SK-N-SH treated with all-trans-retinoic acid at 6 μM for 48 hours (cell line): ENCODE measurements around the gene GABBR1.

Experiments used
- ATAC-seq: fragments of 200-7000 bp; cut with Tn5 transposase; 3 replicates; pipeline ENCODE4 v1.9.1; 2020; ENCODE audit warnings: mild to moderate bottlenecking, moderate library complexity
- ARNTL ChIP-seq: fragments of 450-650 bp; formaldehyde crosslinking; IDR thresholded peaks from 2 replicates; pipeline ENCODE4 v1.5.0; 2020; ENCODE audit warnings: low read depth, mild to moderate bottlenecking, moderate library complexity, borderline replicate concordance
- BACH2 ChIP-seq: fragments of 250-450 bp; sonication (Bioruptor Pico); IDR thresholded peaks from 2 replicates; pipeline ENCODE4 v1.9.0; 2021; ENCODE audit warnings: mild to moderate bottlenecking, borderline replicate concordance
- CREB5 ChIP-seq: fragments of 250-450 bp; sonication (Bioruptor Pico); IDR thresholded peaks from 2 replicates; pipeline ENCODE4 v1.5.1; 2020; ENCODE audit warnings: low read depth, mild to moderate bottlenecking, moderate library complexity
- CSRNP3 ChIP-seq: fragments of 250-450 bp; sonication (Bioruptor Pico); IDR thresholded peaks from 2 replicates; pipeline ENCODE4 v1.5.1; 2021; ENCODE audit warnings: mild to moderate bottlenecking, moderate library complexity
- ESRRG ChIP-seq: fragments of 250-450 bp; sonication (Bioruptor Pico); IDR thresholded peaks from 2 replicates; pipeline ENCODE4 v1.6.1; 2021; ENCODE audit warnings: mild to moderate bottlenecking
- GLIS3 ChIP-seq: fragments of 250-450 bp; sonication (Bioruptor Pico); IDR thresholded peaks from 2 replicates; pipeline ENCODE4 v1.5.0; 2020; ENCODE audit warnings: mild to moderate bottlenecking, moderate library complexity
- ISL1 ChIP-seq: fragments of 250-450 bp; sonication (Bioruptor Pico); IDR thresholded peaks from 2 replicates; pipeline ENCODE4 v2.1.2; 2022; ENCODE audit warnings: mild to moderate bottlenecking, moderate library complexity
- OSR1 ChIP-seq: fragments of 250-450 bp; sonication (Bioruptor Pico); IDR thresholded peaks from 2 replicates; pipeline ENCODE4 v1.8.0; 2022; ENCODE audit warnings: moderate library complexity, mild to moderate bottlenecking, inconsistent platforms
- PATZ1 ChIP-seq: fragments of 250-450 bp; sonication (Bioruptor Pico); IDR thresholded peaks from 2 replicates; pipeline ENCODE4 v1.8.0; 2020; ENCODE audit warnings: mild to moderate bottlenecking, moderate library complexity, borderline replicate concordance
- POU6F1 ChIP-seq: fragments of 250-450 bp; sonication (Bioruptor Pico); IDR thresholded peaks from 2 replicates; pipeline ENCODE4 v1.8.0; 2021; ENCODE audit warnings: low read depth, mild to moderate bottlenecking, moderate library complexity, borderline replicate concordance
- RARB ChIP-seq: fragments of 250-450 bp; sonication (Bioruptor Pico); IDR thresholded peaks from 2 replicates; pipeline ENCODE4 v1.8.0; 2021; ENCODE audit warnings: mild to moderate bottlenecking, moderate library complexity
- SNAI2 ChIP-seq: fragments of 250-450 bp; sonication (Bioruptor Pico); IDR thresholded peaks from 2 replicates; pipeline ENCODE4 v1.5.0; 2020; ENCODE audit warnings: mild to moderate bottlenecking, moderate library complexity
- TCF4 ChIP-seq: fragments of 250-450 bp; sonication (Bioruptor Pico); IDR thresholded peaks from 2 replicates; pipeline ENCODE4 v1.8.0; 2021; ENCODE audit warnings: mild to moderate bottlenecking, moderate library complexity, borderline replicate concordance
- TOX ChIP-seq: fragments of 250-450 bp; sonication (Bioruptor Pico); IDR thresholded peaks from 2 replicates; pipeline ENCODE4 v1.8.0; 2021; ENCODE audit warnings: mild to moderate bottlenecking, moderate library complexity, borderline replicate concordance
- TSHZ2 ChIP-seq: fragments of 250-450 bp; sonication (Bioruptor Pico); IDR thresholded peaks from 2 replicates; pipeline ENCODE4 v1.5.0; 2020; ENCODE audit warnings: mild to moderate bottlenecking, moderate library complexity
- ZFP3 ChIP-seq: fragments of 250-450 bp; sonication (Bioruptor Pico); IDR thresholded peaks from 2 replicates; pipeline ENCODE4 v1.5.0; 2020; ENCODE audit warnings: mild to moderate bottlenecking, moderate library complexity
- ZFP30 ChIP-seq: fragments of 450-650 bp; formaldehyde crosslinking; IDR thresholded peaks from 2 replicates; pipeline ENCODE4 v1.5.0; 2022; ENCODE audit warnings: mild to moderate bottlenecking, moderate library complexity
- ZNF565 ChIP-seq: fragments of 450-650 bp; formaldehyde crosslinking; conservative IDR thresholded peaks from 2 replicates; pipeline ENCODE4 v1.5.0; 2020; ENCODE audit warnings: low read depth, mild to moderate bottlenecking, moderate library complexity
- ZNF70 ChIP-seq: fragments of 450-650 bp; formaldehyde crosslinking; IDR thresholded peaks from 2 replicates; pipeline ENCODE4 v1.5.0; 2020; ENCODE audit warnings: mild to moderate bottlenecking, moderate library complexity
- ZNF8 ChIP-seq: fragments of 450-650 bp; formaldehyde crosslinking; IDR thresholded peaks from 2 replicates; pipeline ENCODE4 v1.5.0; 2020; ENCODE audit warnings: mild to moderate bottlenecking, moderate library complexity

GABBR1 gene

GRCh38 chr6:29641430-29642148 lies 8.6 kb upstream of the GABBR1 start:
- ATAC-seq, result no peak
- TF ChIP-seq BACH2 (CRISPR knock-in tag), result no peak
- no peak for TF ChIP-seq SNAI2 (CRISPR knock-in tag)
- no peak for TF ChIP-seq CREB5 (CRISPR knock-in tag)
- no peak for TF ChIP-seq ARNTL (CRISPR knock-in tag)
- TF ChIP-seq ZNF565 (CRISPR knock-in tag), result no peak
- TF ChIP-seq ZFP3 (CRISPR knock-in tag), result no peak

- no peak for ATAC-seq
- TF ChIP-seq RARB (CRISPR knock-in tag) (no peak), GLIS3 (CRISPR knock-in tag) (no peak), ZFP3 (CRISPR knock-in tag) (no peak), ISL1 (CRISPR knock-in tag) (no peak), CSRNP3 (CRISPR knock-in tag) (no peak), ZNF8 (CRISPR knock-in tag) (no peak), ARNTL (CRISPR knock-in tag) (no peak), ZNF565 (CRISPR knock-in tag) (no peak)
These were observed 4.3 kb upstream of the GABBR1 start for GRCh38 chr6:29637247-29637646.

GRCh38 chr6:29633534-29633905 lies 537 bp upstream of the GABBR1 start:
- TF ChIP-seq ZNF70 (CRISPR knock-in tag), result no peak
- TF ChIP-seq ZFP3 (CRISPR knock-in tag), result no peak
- TF ChIP-seq ESRRG (CRISPR knock-in tag), result no peak
- TF ChIP-seq, all 23 proteins: peak for 0
- peak; percentile 26 for ATAC-seq

GRCh38 chr6:29631860-29632731 lies 887 bp downstream of the GABBR1 start:
- peak; percentile 39 for ATAC-seq
- TF ChIP-seq PATZ1 (CRISPR knock-in tag), result no peak
- TF ChIP-seq ESRRG (CRISPR knock-in tag), result no peak
- no peak for TF ChIP-seq CREB5 (CRISPR knock-in tag)
- no peak for TF ChIP-seq ZFP3 (CRISPR knock-in tag)
- no peak for TF ChIP-seq GLIS3 (CRISPR knock-in tag)
- TF ChIP-seq ZNF565 (CRISPR knock-in tag), result no peak
- no peak for TF ChIP-seq ZFP30 (CRISPR knock-in tag)
- no peak for TF ChIP-seq RARB (CRISPR knock-in tag)
- TF ChIP-seq TCF4, result no peak
- TF ChIP-seq OSR1 (CRISPR knock-in tag), result no peak
- no peak for TF ChIP-seq TSHZ2 (CRISPR knock-in tag)
- no peak for TF ChIP-seq BACH2 (CRISPR knock-in tag)
- TF ChIP-seq CSRNP3 (CRISPR knock-in tag), result no peak
- no peak for TF ChIP-seq ARNTL (CRISPR knock-in tag)
- TF ChIP-seq ZNF8 (CRISPR knock-in tag), result no peak
- no peak for TF ChIP-seq TOX
- TF ChIP-seq SNAI2 (CRISPR knock-in tag), result no peak
- no peak for TF ChIP-seq POU6F1
